Karpas-422 (cell line): ENCODE data around the gene XCR1. TPM values are rescaled to one million over a fixed set of nuclear protein-coding genes. Genes with fewer than 3 reads are reported as not detected.

Experiments
- total RNA-seq: library from RNA; depleted of rRNA; stranded (reverse); fragments of >200 nt; shearing (Covaris generic); gene quantifications from 2 replicates; pipeline ENCODE4 v1.2.3, GENCODE V29; 2014; ENCODE audit warnings: low replicate concordance; rRNA removed

XCR1 gene
- total RNA-seq, 1 experiment from 2014 or later, result not detected

Other genes starting within 250 kb of the XCR1 start
- not detected in 2 replicates for gene SLC6A20, start 230.9 kb downstream of the XCR1 start, total RNA-seq
- 4.9 and 6.2 TPM in 2 replicates for gene LZTFL1, start 185.4 kb downstream of the XCR1 start, total RNA-seq
- not detected in 2 replicates for gene CCR9, start 140.9 kb downstream of the XCR1 start, total RNA-seq
- not detected in 2 replicates for gene CXCR6, start 84.0 kb downstream of the XCR1 start, total RNA-seq
- 7.3 and 7.4 TPM in 2 replicates for gene FYCO1, start 31.7 kb downstream of the XCR1 start, total RNA-seq
- not detected in 2 replicates for gene CCR1, start 180.8 kb upstream of the XCR1 start, total RNA-seq
- not detected in 2 replicates for gene CCR3, start 215.0 kb upstream of the XCR1 start, total RNA-seq